ENCODE measurements around the gene SNX20.

Gene SNX20

DNA sequence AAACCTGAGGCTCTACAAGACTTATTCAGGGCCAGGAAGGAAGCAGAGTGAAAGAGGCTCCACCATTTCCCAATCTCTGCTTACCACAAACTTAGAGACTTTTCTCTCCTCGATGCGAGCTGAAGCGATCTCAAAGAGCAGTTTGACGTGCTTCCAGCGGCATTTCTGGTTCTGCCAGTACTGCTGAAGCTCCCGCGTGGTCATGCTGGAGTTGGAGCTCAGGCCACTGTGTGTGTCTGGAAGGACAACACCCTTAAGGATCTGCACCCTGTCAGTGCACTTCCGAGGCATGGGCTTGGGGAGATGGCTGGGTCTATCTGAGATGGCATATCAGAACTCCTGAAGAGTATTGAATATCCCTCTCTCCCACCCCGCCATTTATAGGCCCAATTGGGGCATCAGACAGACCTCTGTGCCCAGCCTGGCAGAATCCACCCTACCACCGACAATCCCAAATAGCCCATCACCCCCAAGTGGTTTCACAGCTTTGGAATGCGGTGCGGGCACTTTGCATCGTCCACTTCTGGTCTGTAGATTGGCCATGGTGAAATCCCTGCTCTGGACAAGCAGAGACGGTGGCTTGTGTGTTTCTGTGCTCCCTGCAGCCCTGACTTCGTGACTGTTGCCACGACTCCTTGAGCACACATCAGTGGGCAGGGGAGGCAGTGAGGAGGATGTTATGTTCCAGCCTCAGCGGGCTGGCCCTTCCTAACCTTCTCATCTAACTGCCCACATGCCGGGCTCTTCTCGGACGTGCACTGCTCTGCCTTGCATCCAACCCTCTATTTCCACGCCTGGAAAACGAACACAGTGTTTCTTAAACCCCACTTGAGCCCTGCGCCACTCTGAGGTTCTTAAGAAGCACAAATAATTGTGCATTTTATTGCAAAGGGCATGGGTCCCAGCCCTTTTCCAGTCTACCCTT is 5.2 kb downstream of the SNX20 start:
- Histone ChIP-seq H3K9ac (ENCODE audit: low read depth, low read length) (no peak overlapping the region), H3K4me3 (ENCODE audit: low read depth, low read length) (no peak overlapping the region), H3K27me3 (ENCODE audit: control insufficient read depth, insufficient read depth, low read length) (no peaks in the 10 kb centered on the region), H3K9me3 (ENCODE audit: control insufficient read depth, insufficient read depth, low read length) (peaks cover 9% of the 10 kb centered on the region), H3K4me1 (ENCODE audit: control insufficient read depth, insufficient read depth, low read length) (no peaks in the 10 kb centered on the region), H3K36me3 (ENCODE audit: control insufficient read depth, insufficient read depth, low read length) (no peaks in the 10 kb centered on the region)

GRCh38 chr16:50674831-50675230 is 6.3 kb downstream of the SNX20 start:
- no peaks in the 10 kb centered on the region for H3K27me3 ChIP-seq (ENCODE audit: control insufficient read depth, insufficient read depth, low read length)
- H3K9ac ChIP-seq (ENCODE audit: low read depth, low read length): no peak overlapping the region

GRCh38 chr16:50673496-50674275 is 7.4 kb downstream of the SNX20 start:
- Histone ChIP-seq H3K36me3 (ENCODE audit: control insufficient read depth, insufficient read depth, low read length) (no peaks in the 10 kb centered on the region), H3K4me3 (ENCODE audit: low read depth, low read length) (no peak overlapping the region), H3K4me1 (ENCODE audit: control insufficient read depth, insufficient read depth, low read length) (no peaks in the 10 kb centered on the region), H3K27me3 (ENCODE audit: control insufficient read depth, insufficient read depth, low read length) (no peaks in the 10 kb centered on the region), H3K9me3 (ENCODE audit: control insufficient read depth, insufficient read depth, low read length) (peaks cover 9% of the 10 kb centered on the region), H3K9ac (ENCODE audit: low read depth, low read length) (no peak overlapping the region)

More at GRCh38 chr16:50674831-50675230, 6.3 kb downstream of the SNX20 start:
- no peaks in the 10 kb centered on the region for H3K36me3 ChIP-seq (ENCODE audit: control insufficient read depth, insufficient read depth, low read length)
- peaks cover 9% of the 10 kb centered on the region for H3K9me3 ChIP-seq (ENCODE audit: control insufficient read depth, insufficient read depth, low read length)
- H3K4me3 ChIP-seq (ENCODE audit: low read depth, low read length): no peak overlapping the region
- H3K4me1 ChIP-seq (ENCODE audit: control insufficient read depth, insufficient read depth, low read length): no peaks in the 10 kb centered on the region

DNA sequence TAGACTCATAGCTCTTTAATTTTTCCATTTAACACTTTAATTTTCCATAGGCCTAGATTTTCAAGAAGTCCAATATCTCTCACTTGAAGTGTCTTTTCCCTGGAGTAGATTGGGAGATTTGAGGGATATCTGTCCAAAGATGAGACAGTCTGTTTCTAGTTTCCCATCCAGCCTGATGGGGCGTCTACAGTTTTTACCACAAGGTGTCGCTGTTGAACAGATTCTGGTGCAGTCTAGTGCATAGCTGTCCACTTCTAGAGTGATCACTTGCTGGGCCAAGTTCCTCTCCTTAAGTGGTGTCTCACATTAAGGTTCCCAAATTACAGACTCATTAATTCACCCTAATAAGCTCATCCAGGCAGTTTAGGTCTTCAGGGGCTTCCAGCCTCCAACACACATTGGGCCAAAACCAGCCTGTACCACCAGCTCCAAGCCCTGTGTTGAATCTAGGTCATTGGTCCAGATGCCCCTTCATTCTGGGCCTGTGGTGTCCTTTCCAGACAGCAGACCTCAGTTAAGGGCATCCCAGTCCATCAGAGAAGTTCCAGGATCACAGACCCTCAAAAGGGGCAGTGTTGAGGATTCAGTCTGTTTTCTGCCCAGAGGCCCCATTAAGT is 9.4 kb downstream of the SNX20 start:
- H3K4me1 ChIP-seq (ENCODE audit: control insufficient read depth, insufficient read depth, low read length): no peaks in the 10 kb centered on the region
- no peaks in the 10 kb centered on the region for H3K36me3 ChIP-seq (ENCODE audit: control insufficient read depth, insufficient read depth, low read length)
- no peaks in the 10 kb centered on the region for H3K27me3 ChIP-seq (ENCODE audit: control insufficient read depth, insufficient read depth, low read length)
- peaks cover 9% of the 10 kb centered on the region for H3K9me3 ChIP-seq (ENCODE audit: control insufficient read depth, insufficient read depth, low read length)
- no peak overlapping the region for H3K9ac ChIP-seq (ENCODE audit: low read depth, low read length)
- H3K4me3 ChIP-seq (ENCODE audit: low read depth, low read length): no peak overlapping the region

GRCh38 chr16:50670476-50670875 is 10.6 kb downstream of the SNX20 start:
- no peaks in the 10 kb centered on the region for H3K4me1 ChIP-seq (ENCODE audit: control insufficient read depth, insufficient read depth, low read length)
- no peaks in the 10 kb centered on the region for H3K36me3 ChIP-seq (ENCODE audit: control insufficient read depth, insufficient read depth, low read length)
- H3K27me3 ChIP-seq (ENCODE audit: control insufficient read depth, insufficient read depth, low read length): no peaks in the 10 kb centered on the region
- H3K4me3 ChIP-seq (ENCODE audit: low read depth, low read length): no peak overlapping the region
- H3K9me3 ChIP-seq (ENCODE audit: control insufficient read depth, insufficient read depth, low read length): peaks cover 9% of the 10 kb centered on the region
- no peak overlapping the region for H3K9ac ChIP-seq (ENCODE audit: low read depth, low read length)

DNA sequence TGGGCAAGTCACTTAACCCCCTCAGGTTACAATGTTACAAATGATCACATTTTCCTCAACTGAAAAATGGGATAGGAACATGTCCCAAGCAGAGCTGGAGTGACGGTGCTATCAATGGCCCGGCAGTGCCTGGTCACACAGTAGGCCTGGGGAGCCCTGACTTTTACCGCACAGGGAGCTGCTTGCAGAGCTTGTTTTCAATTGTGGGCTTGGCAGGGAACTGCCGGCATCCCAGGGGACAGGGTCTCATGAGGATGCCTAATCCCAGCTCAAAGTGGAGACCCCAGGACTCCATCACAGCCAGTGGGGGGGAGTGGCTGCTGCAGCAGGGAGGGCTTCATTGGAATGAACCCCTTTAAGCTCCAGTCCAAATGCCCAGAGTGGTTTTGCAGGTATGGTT is 11.4 kb downstream of the SNX20 start:
- no peaks in the 10 kb centered on the region for H3K4me1 ChIP-seq (ENCODE audit: control insufficient read depth, insufficient read depth, low read length)
- H3K9ac ChIP-seq (ENCODE audit: low read depth, low read length): no peak overlapping the region
- H3K9me3 ChIP-seq (ENCODE audit: control insufficient read depth, insufficient read depth, low read length): peaks cover 9% of the 10 kb centered on the region
- H3K27me3 ChIP-seq (ENCODE audit: control insufficient read depth, insufficient read depth, low read length): no peaks in the 10 kb centered on the region
- no peak overlapping the region for H3K4me3 ChIP-seq (ENCODE audit: low read depth, low read length)
- H3K36me3 ChIP-seq (ENCODE audit: control insufficient read depth, insufficient read depth, low read length): no peaks in the 10 kb centered on the region

DNA sequence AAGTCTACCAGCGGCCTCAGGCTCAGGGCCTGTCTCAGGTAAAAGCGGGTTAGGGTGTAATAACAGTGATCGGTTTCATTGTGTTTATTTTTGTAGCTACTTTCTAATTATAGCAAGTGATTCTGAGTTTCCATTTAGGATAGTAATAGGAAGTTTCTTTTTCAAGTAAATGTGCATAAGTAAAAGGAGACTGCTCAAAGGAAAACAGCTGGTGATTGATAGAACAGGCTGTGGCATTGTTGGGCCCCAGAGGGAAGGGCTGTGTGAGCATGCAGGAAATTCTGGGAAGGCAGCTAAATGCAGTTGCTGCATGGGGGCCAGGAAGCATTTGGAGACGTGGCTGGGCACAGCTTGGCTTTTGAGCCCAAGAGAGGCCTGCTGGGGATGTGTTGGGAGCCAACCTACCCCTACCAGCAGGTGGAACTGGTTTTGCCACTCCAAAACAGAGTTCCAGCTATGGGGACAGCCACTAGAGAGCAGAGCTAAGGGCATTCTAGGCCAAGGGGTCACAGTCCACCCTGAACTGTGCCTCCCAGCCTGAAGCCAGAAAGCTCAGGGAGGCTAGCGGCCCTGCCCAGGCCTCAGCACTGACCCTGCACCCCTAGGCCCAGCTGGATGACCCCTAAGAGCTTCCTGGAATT is 12.6 kb downstream of the SNX20 start:
- Histone ChIP-seq H3K36me3 (ENCODE audit: control insufficient read depth, insufficient read depth, low read length) (no peaks in the 10 kb centered on the region), H3K27me3 (ENCODE audit: control insufficient read depth, insufficient read depth, low read length) (peaks cover 3% of the 10 kb centered on the region), H3K4me3 (ENCODE audit: low read depth, low read length) (no peak overlapping the region), H3K9me3 (ENCODE audit: control insufficient read depth, insufficient read depth, low read length) (peaks cover 9% of the 10 kb centered on the region), H3K4me1 (ENCODE audit: control insufficient read depth, insufficient read depth, low read length) (no peaks in the 10 kb centered on the region), H3K9ac (ENCODE audit: low read depth, low read length) (no peak overlapping the region)

- no peak overlapping the region for H3K4me3 ChIP-seq (ENCODE audit: low read depth, low read length)
- H3K9ac ChIP-seq (ENCODE audit: low read depth, low read length): no peak overlapping the region
- no peaks in the 10 kb centered on the region for H3K4me1 ChIP-seq (ENCODE audit: control insufficient read depth, insufficient read depth, low read length)
- no peaks in the 10 kb centered on the region for H3K36me3 ChIP-seq (ENCODE audit: control insufficient read depth, insufficient read depth, low read length)
- H3K27me3 ChIP-seq (ENCODE audit: control insufficient read depth, insufficient read depth, low read length): peaks cover 3% of the 10 kb centered on the region
- H3K9me3 ChIP-seq (ENCODE audit: control insufficient read depth, insufficient read depth, low read length): peaks cover 8% of the 10 kb centered on the region
These were observed 13.4 kb downstream of the SNX20 start for GRCh38 chr16:50667497-50668367.

DNA sequence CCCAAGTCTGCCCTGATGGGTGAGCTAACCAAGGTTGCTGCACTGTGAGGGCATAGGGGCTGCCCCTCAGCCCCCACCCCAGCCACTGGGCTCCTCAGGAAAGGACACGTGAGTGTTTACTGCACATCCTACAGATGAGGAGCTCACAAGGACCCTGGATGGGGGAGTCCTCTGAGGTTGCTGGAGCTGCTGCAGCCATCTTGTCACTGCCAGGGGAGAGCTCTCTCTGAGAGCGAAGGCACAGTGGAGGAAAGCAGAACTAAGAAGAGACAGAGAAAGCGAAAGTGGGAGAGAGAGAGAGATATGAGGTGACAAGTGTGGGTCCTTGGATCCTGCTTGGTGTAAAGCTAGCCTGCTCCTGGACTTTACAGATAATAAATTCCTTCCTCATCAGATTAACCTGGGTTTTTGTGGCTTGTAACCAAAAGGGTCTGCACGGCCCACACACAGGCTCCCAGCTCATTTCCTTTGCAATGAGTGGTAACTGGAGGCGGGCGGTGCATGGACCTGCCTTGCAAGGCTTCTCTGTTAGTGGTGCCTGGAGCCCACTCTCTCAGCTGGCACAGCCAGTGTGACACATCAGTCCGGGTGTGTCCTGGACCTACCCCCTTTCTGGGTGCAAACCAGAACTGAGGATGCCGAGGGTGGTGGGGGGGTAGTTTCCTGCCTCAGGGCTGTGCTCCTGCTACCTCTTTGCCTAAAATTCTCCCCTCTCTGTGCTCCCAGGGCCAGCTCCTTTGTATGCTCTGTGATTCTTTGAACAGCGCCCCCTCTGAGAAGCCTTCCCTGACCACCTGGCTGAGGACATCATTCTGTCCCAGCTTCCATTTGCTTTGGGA is 14.2 kb downstream of the SNX20 start:
- Histone ChIP-seq H3K9ac (ENCODE audit: low read depth, low read length) (no peak overlapping the region), H3K9me3 (ENCODE audit: control insufficient read depth, insufficient read depth, low read length) (peaks cover 2% of the 10 kb centered on the region)

GRCh38 chr16:50665128-50665878 is 15.8 kb downstream of the SNX20 start:
- H3K4me3 ChIP-seq (ENCODE audit: low read depth, low read length): peak overlapping the region; percentile 56
- no peaks in the 10 kb centered on the region for H3K9me3 ChIP-seq (ENCODE audit: control insufficient read depth, insufficient read depth, low read length)
- peak overlapping the region; percentile 71 for H3K9ac ChIP-seq (ENCODE audit: low read depth, low read length)
- no peaks in the 10 kb centered on the region for H3K4me1 ChIP-seq (ENCODE audit: control insufficient read depth, insufficient read depth, low read length)
- H3K27me3 ChIP-seq (ENCODE audit: control insufficient read depth, insufficient read depth, low read length): peaks cover 3% of the 10 kb centered on the region
- no peaks in the 10 kb centered on the region for H3K36me3 ChIP-seq (ENCODE audit: control insufficient read depth, insufficient read depth, low read length)

More for the DNA sequence above, 14.2 kb downstream of the SNX20 start:
- Histone ChIP-seq H3K4me3 (ENCODE audit: low read depth, low read length) (no peak overlapping the region), H3K36me3 (ENCODE audit: control insufficient read depth, insufficient read depth, low read length) (no peaks in the 10 kb centered on the region), H3K27me3 (ENCODE audit: control insufficient read depth, insufficient read depth, low read length) (peaks cover 3% of the 10 kb centered on the region), H3K4me1 (ENCODE audit: control insufficient read depth, insufficient read depth, low read length) (no peaks in the 10 kb centered on the region)

All from iPS-15b (cell line).